Gastroesophageal sphincter (tissue), 4 donors: ENCODE results near the gene BOC. TPM values are rescaled to one million over a fixed set of nuclear protein-coding genes. Genes with fewer than 3 reads are reported as not detected.
"Not testable (repeated sequence)": the region's sequence is repeated elsewhere in the genome, so short reads cannot be mapped to it uniquely, and the experiment has no call there.

Experiments
- ATAC-seq: fragments of 150-250 bp; one replicate; pipeline ENCODE4 v1.9.1; 2016; ENCODE audit warnings: mild to moderate bottlenecking, moderate library complexity
- H3K27ac ChIP-seq, 4 donors: fragments of 200-600 bp; sonication (generic) in 3 of 4; 1 replicate in 3 of 4; 2 replicates in 1 of 4; pipeline ENCODE4 v1.5.1; 2016 to 2019
- H3K27me3 ChIP-seq: fragments of 200-600 bp; sonication (generic); one replicate; pipeline ENCODE4 v1.5.1; 2019
- H3K36me3 ChIP-seq, 2 donors: fragments of 200-600 bp; sonication (generic); one replicate each; pipeline ENCODE4 v1.5.1; 2019; ENCODE audit warnings: control low read depth in 1 of 2
- H3K4me1 ChIP-seq, 3 donors: fragments of 200-600 bp; sonication (generic); 1 replicate in 2 of 3; 2 replicates in 1 of 3; pipeline ENCODE4 v1.5.1; 2016 to 2019; ENCODE audit warnings: control low read depth in 2 of 3
- H3K4me3 ChIP-seq, 2 donors: fragments of 200-600 bp; sonication (generic); one replicate each; pipeline ENCODE4 v1.5.1; 2019; ENCODE audit warnings: mild to moderate bottlenecking in 1 of 2, moderate library complexity in 1 of 2
- H3K9me3 ChIP-seq, 3 donors: fragments of 200-600 bp; sonication (generic); one replicate each; pipeline ENCODE4 v1.5.1; 2017 to 2019; ENCODE audit warnings: control low read depth in 2 of 3
- CTCF ChIP-seq, 4 experiments: fragments of 200-600 bp in 2 of 4; fragments of 450-650 bp in 2 of 4; sonication (generic) in 1 of 4; IDR thresholded peaks; one replicate each; pipeline ENCODE4 v1.5.1; 2017 to 2019; ENCODE audit warnings: antibody characterized with exemption in 4 of 4, mild to moderate bottlenecking in 2 of 4, moderate library complexity in 2 of 4
- EP300 ChIP-seq: sonication (generic); formaldehyde crosslinking; IDR thresholded peaks from one replicate; pipeline ENCODE4 v1.6.1; 2017; ENCODE audit warnings: antibody characterized with exemption, mild to moderate bottlenecking
- POLR2A ChIP-seq, 2 donors: fragments of 450-650 bp; IDR thresholded peaks; one replicate each; pipeline ENCODE4 v1.6.1; 2017; ENCODE audit warnings: antibody characterized with exemption in 2 of 2, mild to moderate bottlenecking in 2 of 2, moderate library complexity in 1 of 2
- POLR2AphosphoS5 ChIP-seq: sonication (generic); formaldehyde crosslinking; IDR thresholded peaks from one replicate; pipeline ENCODE4 v1.6.1; 2017; ENCODE audit warnings: antibody characterized with exemption
- WGBS, 2 donors: methylation state at CpG; one replicate each; pipeline ENCODE4 v1.1.5; 2018; ENCODE audit warnings: low coverage in 1 of 2; 5-methylcytosine and 5-hydroxymethylcytosine counted together
- total RNA-seq, 4 donors: library from RNA; depleted of rRNA; stranded (reverse); fragments of >200 nt; gene quantifications; one replicate each; pipeline ENCODE4 v1.1.0, GENCODE V29; 2016

BOC gene
- total RNA-seq, 4 donors from 2014 or later = 41.5 to 130 (median 73.9) TPM

GRCh38 chr3:113166357-113166718 is 45.0 kb upstream of the BOC start:
- no peaks in the 10 kb centered on the region for H3K9me3 ChIP-seq
- H3K4me1 ChIP-seq = peaks cover 14 to 59% (median 27%) of the 10 kb centered on the region in 3 donors
- no peaks in the 10 kb centered on the region for H3K36me3 ChIP-seq
- H3K4me3 ChIP-seq = no peak overlapping the region
- 78 to 82% methylated on average over 1 of the region's 1 CpG for WGBS, 2 donors
- no peak for TF ChIP-seq EP300
- H3K27me3 ChIP-seq = no peaks in the 10 kb centered on the region
- H3K27ac ChIP-seq = peak overlapping the region; percentile 36 to 85 (median 84)
- no peak for ATAC-seq

GRCh38 chr3:113166719-113167492 is 44.5 kb upstream of the BOC start:
- Histone ChIP-seq H3K9me3 (no peaks in the 10 kb centered on the region), H3K27me3 (no peaks in the 10 kb centered on the region), H3K27ac (peak overlapping the region; percentile 36 to 85 (median 84)), H3K4me3 (peak overlapping the region in 1 of 2 donors; percentile 13), H3K36me3 (no peaks in the 10 kb centered on the region), H3K4me1 (peaks cover 14 to 59% (median 27%) of the 10 kb centered on the region in 3 donors)
- peak; percentile 65 for ATAC-seq
- TF ChIP-seq POLR2A (IDR thresholded peaks at IDR 0.05) = no peak
- TF ChIP-seq POLR2AphosphoS5 = peak; percentile 43
- TF ChIP-seq EP300 = no peak
- no peak for TF ChIP-seq CTCF (IDR thresholded peaks at IDR 0.05)
- WGBS, 2 donors = 4 to 10% methylated on average over 8 to 11 of the region's 12 CpGs

DNA sequence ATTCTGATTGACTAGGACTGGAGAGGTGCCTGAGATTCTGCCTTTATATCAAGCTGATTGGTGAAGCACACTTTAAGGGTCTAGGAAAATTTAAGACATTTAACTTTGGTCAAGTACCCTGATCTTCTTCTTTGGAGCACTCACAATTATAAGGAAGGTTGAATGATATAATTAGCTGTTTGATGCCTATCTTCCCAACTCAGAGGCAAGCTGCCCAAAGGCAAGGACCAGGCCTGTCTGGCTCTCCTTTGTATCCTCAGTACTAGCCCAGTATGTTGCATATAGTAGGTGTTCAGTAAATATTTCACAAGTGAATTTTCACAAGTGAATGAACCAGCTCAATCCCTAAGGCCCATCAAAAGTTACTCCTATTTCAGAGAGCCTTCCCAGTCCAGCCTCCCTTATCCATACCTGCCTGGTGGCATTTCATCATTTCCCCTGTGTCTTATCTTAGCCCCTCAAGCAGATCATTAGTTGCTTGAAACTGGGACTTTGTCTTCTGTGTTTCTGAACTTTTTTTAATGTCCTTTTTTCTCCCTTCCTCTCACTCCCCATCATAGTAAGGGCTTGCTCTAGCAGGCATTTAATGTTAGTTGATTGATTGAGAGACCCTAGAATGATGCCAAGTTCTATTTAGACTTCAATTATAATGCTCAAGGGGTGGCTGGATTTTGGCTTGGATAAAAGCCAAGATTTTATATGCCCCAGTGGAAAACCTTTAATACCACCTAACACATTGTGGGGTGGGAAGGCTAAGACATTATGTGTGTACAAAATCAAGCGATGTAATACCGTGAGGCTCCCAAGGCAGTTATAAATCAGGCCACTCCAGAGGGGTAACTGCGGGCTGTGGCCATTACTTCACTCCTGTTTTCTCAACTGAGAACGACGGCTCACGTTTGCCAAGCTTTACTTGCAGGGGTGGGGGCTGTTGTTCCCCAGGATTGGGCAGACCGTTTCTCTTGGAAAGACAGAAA is 43.2 kb upstream of the BOC start:
- Histone ChIP-seq H3K27ac (peak overlapping the region; percentile 36 to 85 (median 84)), H3K36me3 (no peaks in the 10 kb centered on the region), H3K9me3 (no peaks in the 10 kb centered on the region), H3K4me1 (peaks cover 14 to 59% (median 27%) of the 10 kb centered on the region in 3 donors), H3K4me3 (no peak overlapping the region), H3K27me3 (no peaks in the 10 kb centered on the region)
- TF ChIP-seq CTCF (IDR thresholded peaks at IDR 0.05) (no peak), EP300 (no peak), POLR2AphosphoS5 (no peak), POLR2A (IDR thresholded peaks at IDR 0.05) (no peak)
- peak; percentile 42 for ATAC-seq
- 34% methylated on average over 7 of the region's 7 CpGs; no CpG with 5 or more reads in 1 of the 2 donors for WGBS, 2 donors

- no peak for ATAC-seq
- Histone ChIP-seq H3K4me3 (no peak overlapping the region), H3K4me1 (peaks cover 14 to 69% (median 27%) of the 10 kb centered on the region in 3 donors), H3K27me3 (no peaks in the 10 kb centered on the region), H3K36me3 (no peaks in the 10 kb centered on the region), H3K9me3 (no peaks in the 10 kb centered on the region), H3K27ac (peak overlapping the region in 3 of 4 donors; percentile 29 to 85 (median 84))
- TF ChIP-seq POLR2AphosphoS5 = no peak
- TF ChIP-seq POLR2A (IDR thresholded peaks at IDR 0.05) = no peak
- TF ChIP-seq CTCF (IDR thresholded peaks at IDR 0.05) = peak in 1 of 4 experiments; percentile 22
- no peak for TF ChIP-seq EP300
- 50 to 58% methylated on average over 1 to 5 of the region's 6 CpGs for WGBS, 2 donors
These were observed 41.4 kb upstream of the BOC start for GRCh38 chr3:113169891-113170452.

DNA sequence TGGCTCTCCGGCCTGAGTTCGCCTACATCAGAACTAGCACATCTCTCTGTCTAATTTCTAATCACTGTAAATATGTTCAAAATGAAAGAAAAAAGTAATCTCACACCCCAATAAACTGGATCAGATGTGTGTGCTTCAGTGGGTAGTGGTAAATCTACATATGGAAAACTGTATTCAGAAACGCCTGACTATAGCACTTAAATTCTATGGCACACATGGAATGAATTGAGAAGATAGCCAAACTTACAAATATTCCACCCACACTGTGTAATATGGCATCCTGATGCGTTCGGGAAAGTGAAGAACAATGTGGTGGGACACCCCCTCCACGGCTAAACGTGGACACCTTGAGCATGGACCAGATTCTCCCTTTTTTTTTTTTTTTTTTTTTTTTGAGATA is 40.6 kb upstream of the BOC start:
- 93 to 95% methylated on average over 6 to 7 of the region's 7 CpGs for WGBS, 2 donors
- TF ChIP-seq POLR2A (IDR thresholded peaks at IDR 0.05) (no peak), CTCF (IDR thresholded peaks at IDR 0.05) (no peak), EP300 (no peak), POLR2AphosphoS5 (no peak)

GRCh38 chr3:113171675-113172300 is 39.6 kb upstream of the BOC start:
- H3K4me3 ChIP-seq, H3K9me3 ChIP-seq, H3K27ac ChIP-seq, H3K27me3 ChIP-seq, H3K36me3 ChIP-seq, ATAC-seq: not testable (repeated sequence)
- WGBS, 2 donors = 84 to 91% methylated on average over 3 to 5 of the region's 5 CpGs
- H3K4me1 ChIP-seq = peaks cover 9 to 57% (median 18%) of the 10 kb centered on the region in 3 donors

More for the DNA sequence above, 40.6 kb upstream of the BOC start:
- H3K9me3 ChIP-seq = no peaks in the 10 kb centered on the region
- peaks cover 14 to 67% (median 26%) of the 10 kb centered on the region in 3 donors for H3K4me1 ChIP-seq
- H3K36me3 ChIP-seq = no peaks in the 10 kb centered on the region
- H3K27ac ChIP-seq = no peak overlapping the region
- ATAC-seq = no peak
- no peaks in the 10 kb centered on the region for H3K27me3 ChIP-seq
- H3K4me3 ChIP-seq = no peak overlapping the region
